Measurements from ENCODE around the gene RIPOR1.
A peak's percentile ranks its signal among the peaks of the same experiment; 100 is the strongest.
"Not testable (repeated sequence)": the region's sequence is repeated elsewhere in the genome, so short reads cannot be mapped to it uniquely, and the experiment has no call there.

RIPOR1 gene

GRCh38 chr16:67529582-67530012 lies 968 bp downstream of the RIPOR1 start:
- TF ChIP-seq, protein P1, sequence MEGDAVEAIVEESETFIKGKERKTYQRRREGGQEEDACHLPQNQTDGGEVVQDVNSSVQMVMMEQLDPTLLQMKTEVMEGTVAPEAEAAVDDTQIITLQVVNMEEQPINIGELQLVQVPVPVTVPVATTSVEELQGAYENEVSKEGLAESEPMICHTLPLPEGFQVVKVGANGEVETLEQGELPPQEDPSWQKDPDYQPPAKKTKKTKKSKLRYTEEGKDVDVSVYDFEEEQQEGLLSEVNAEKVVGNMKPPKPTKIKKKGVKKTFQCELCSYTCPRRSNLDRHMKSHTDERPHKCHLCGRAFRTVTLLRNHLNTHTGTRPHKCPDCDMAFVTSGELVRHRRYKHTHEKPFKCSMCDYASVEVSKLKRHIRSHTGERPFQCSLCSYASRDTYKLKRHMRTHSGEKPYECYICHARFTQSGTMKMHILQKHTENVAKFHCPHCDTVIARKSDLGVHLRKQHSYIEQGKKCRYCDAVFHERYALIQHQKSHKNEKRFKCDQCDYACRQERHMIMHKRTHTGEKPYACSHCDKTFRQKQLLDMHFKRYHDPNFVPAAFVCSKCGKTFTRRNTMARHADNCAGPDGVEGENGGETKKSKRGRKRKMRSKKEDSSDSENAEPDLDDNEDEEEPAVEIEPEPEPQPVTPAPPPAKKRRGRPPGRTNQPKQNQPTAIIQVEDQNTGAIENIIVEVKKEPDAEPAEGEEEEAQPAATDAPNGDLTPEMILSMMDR (IDR thresholded peaks at IDR 0.05; ENCODE audit: low read depth, low read length), result no peak
- H3K4me3 ChIP-seq (ENCODE audit: low read depth, low read length), result peak overlapping the region; percentile 79

- TF ChIP-seq, protein P1 (IDR thresholded peaks at IDR 0.05; ENCODE audit: low read depth, low read length), result no peak
- peak overlapping the region; percentile 79 for H3K4me3 ChIP-seq (ENCODE audit: low read depth, low read length)
These were observed 1.6 kb downstream of the RIPOR1 start for GRCh38 chr16:67530013-67530939.

- TF ChIP-seq, protein P1 (IDR thresholded peaks at IDR 0.05; ENCODE audit: low read depth, low read length), result no peak
- no peak overlapping the region for H3K4me3 ChIP-seq (ENCODE audit: low read depth, low read length)
These were observed 2.6 kb downstream of the RIPOR1 start for GRCh38 chr16:67531247-67531646.

GRCh38 chr16:67533024-67533560 lies 4.5 kb downstream of the RIPOR1 start:
- H3K4me3 ChIP-seq (ENCODE audit: low read depth, low read length), result no peak overlapping the region
- TF ChIP-seq, protein P1 (IDR thresholded peaks at IDR 0.05; ENCODE audit: low read depth, low read length), result no peak

DNA sequence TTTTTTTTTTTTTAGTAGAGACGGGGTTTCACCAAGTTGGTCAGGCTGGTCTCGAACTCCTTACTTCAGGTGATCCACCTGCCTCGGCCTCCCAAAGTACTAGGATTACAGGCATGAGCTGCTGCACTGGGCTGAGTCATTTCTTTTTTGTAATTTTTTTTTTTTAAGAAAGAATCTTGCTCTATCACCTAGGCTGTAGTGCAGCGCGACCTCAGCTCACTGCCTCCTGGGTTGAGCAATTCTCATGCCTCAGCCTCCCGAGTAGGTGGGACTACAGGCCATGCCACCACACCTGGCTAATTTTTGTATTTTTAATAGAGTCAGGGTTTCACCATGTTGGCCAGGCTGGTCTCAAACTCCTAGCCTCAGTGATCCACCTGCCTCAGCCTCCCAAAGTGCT lies 5.4 kb downstream of the RIPOR1 start:
- not testable (repeated sequence) for H3K4me3 ChIP-seq (ENCODE audit: low read depth, low read length)

- no peak overlapping the region for H3K4me3 ChIP-seq (ENCODE audit: low read depth, low read length)
- TF ChIP-seq, protein P1 (IDR thresholded peaks at IDR 0.05; ENCODE audit: low read depth, low read length), result no peak
These were observed 5.8 kb downstream of the RIPOR1 start for GRCh38 chr16:67534431-67534830.

DNA sequence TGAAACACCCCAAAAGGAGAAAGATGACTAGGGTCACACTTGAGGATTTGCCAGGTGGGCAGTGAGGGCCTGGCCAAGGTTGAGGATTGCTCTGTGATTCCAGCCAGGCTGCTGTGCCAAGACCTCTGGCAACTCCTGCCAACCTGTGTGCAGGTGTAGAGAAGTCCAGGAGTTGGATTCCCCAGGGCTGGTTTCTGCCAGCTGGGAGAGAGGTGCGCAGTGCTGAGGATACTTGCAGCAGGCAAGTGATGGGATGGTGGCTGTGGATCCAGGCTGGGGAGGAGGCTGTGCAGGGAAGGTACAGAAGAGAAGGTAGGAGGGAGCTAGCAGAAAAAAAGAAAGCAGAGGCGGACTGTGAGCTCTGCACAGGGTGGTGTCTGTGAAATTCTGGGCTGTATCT lies 6.6 kb downstream of the RIPOR1 start:
- H3K4me3 ChIP-seq (ENCODE audit: low read depth, low read length), result no peak overlapping the region
- TF ChIP-seq, protein P1 (IDR thresholded peaks at IDR 0.05; ENCODE audit: low read depth, low read length), result no peak

Data from WI38 (cell line).